CD14-positive monocyte (primary cell): Measurements from ENCODE around the gene MBP. TPM values are rescaled to one million over a fixed set of nuclear protein-coding genes. Genes with fewer than 3 reads are reported as not detected.
A peak's percentile ranks its signal among the peaks of the same experiment; 100 is the strongest.
"Not testable (repeated sequence)": the region's sequence is repeated elsewhere in the genome, so short reads cannot be mapped to it uniquely, and the experiment has no call there.

Experiments
- DNase-seq, 3 donors: peaks; one replicate each; pipeline ENCODE4 v3.0.0-alpha.2; 2011 to 2022
- H2AFZ ChIP-seq: 2 replicates; pipeline ENCODE4 v1.6.0; 2012; ENCODE audit warnings: mild to moderate bottlenecking, low read depth, low read length, inconsistent platforms; ENCODE audit not compliant: insufficient read depth, poor library complexity, severe bottlenecking
- H3K27ac ChIP-seq, 2 donors: 1 replicate in 1 of 2; 2 replicates in 1 of 2; pipeline ENCODE4 v1.5.1; 2012 to 2013; ENCODE audit warnings: low read length in 2 of 2, control low read depth in 1 of 2, inconsistent platforms in 1 of 2, low read depth in 1 of 2, mild to moderate bottlenecking in 1 of 2
- H3K27me3 ChIP-seq, 2 donors: one replicate each; pipeline versions ENCODE4 v1.6.0 to v1.6.1; 2011 to 2013; ENCODE audit warnings: low read length in 2 of 2; ENCODE audit not compliant: control insufficient read depth in 2 of 2, insufficient read depth in 2 of 2
- H3K36me3 ChIP-seq, 2 donors: replicated peaks in 1 of 2; 1 replicate in 1 of 2; 2 replicates in 1 of 2; pipeline versions ENCODE4 v1.5.1 to v1.6.1; 2012 to 2013; ENCODE audit warnings: low read length in 2 of 2, control low read depth in 1 of 2, inconsistent platforms in 1 of 2, mild to moderate bottlenecking in 1 of 2; ENCODE audit not compliant: insufficient read depth in 2 of 2, control insufficient read depth in 1 of 2
- H3K4me1 ChIP-seq, 2 donors: 1 replicate in 1 of 2; 2 replicates in 1 of 2; pipeline versions ENCODE4 v1.5.1 to v1.6.1; 2012 to 2013; ENCODE audit warnings: low read length in 2 of 2, control low read depth in 1 of 2, inconsistent platforms in 1 of 2, mild to moderate bottlenecking in 1 of 2, moderate library complexity in 1 of 2; ENCODE audit not compliant: insufficient read depth in 2 of 2, control insufficient read depth in 1 of 2
- H3K4me2 ChIP-seq: replicated peaks from 2 replicates; pipeline ENCODE3; 2012; ENCODE audit warnings: low read length, moderate library complexity, mild to moderate bottlenecking; ENCODE audit not compliant: poor library complexity, severe bottlenecking; ENCODE audit errors: extremely low read depth
- H3K4me3 ChIP-seq, 3 experiments: fragments of 200-600 bp in 1 of 3; sonication (generic) in 1 of 3; replicated peaks in 1 of 3; 1 replicate in 2 of 3; 2 replicates in 1 of 3; pipeline ENCODE4 v1.5.1; 2011 to 2013; ENCODE audit warnings: low read length in 3 of 3, mild to moderate bottlenecking in 3 of 3, control low read depth in 2 of 3, low read depth in 2 of 3, inconsistent platforms in 1 of 3, moderate library complexity in 1 of 3
- H3K79me2 ChIP-seq: 2 replicates; pipeline ENCODE4 v1.6.0; 2012; ENCODE audit warnings: mild to moderate bottlenecking, control low read depth, inconsistent platforms, low read length, moderate library complexity; ENCODE audit not compliant: insufficient read depth
- H3K9ac ChIP-seq: 2 replicates; pipeline ENCODE4 v1.6.0; 2017; ENCODE audit warnings: low read length, mild to moderate bottlenecking; ENCODE audit not compliant: insufficient read depth, poor library complexity, severe bottlenecking
- H3K9me3 ChIP-seq, 2 donors: replicated peaks in 1 of 2; 1 replicate in 1 of 2; 2 replicates in 1 of 2; pipeline versions ENCODE4 v1.5.1 to v1.6.1; 2012 to 2013; ENCODE audit warnings: low read length in 2 of 2, control low read depth in 1 of 2; ENCODE audit not compliant: control insufficient read depth in 1 of 2, insufficient read depth in 1 of 2
- H4K20me1 ChIP-seq: 2 replicates; pipeline ENCODE4 v1.6.0; 2012; ENCODE audit warnings: mild to moderate bottlenecking, low read length, control low read depth, moderate library complexity; ENCODE audit not compliant: insufficient read depth
- H3K27ac Mint-ChIP-seq, 7 donors: one replicate each; pipeline ENCODE4 v1.8.0; 2020; ENCODE audit warnings: mild to moderate bottlenecking in 7 of 7, mixed read lengths in 7 of 7, moderate library complexity in 6 of 7, inconsistent platforms in 2 of 7
- H3K27me3 Mint-ChIP-seq, 3 donors: one replicate each; pipeline ENCODE4 v1.8.0; 2021 to 2022; ENCODE audit warnings: low read depth in 3 of 3, mild to moderate bottlenecking in 3 of 3, mixed read lengths in 3 of 3, moderate library complexity in 3 of 3, inconsistent platforms in 1 of 3
- H3K36me3 Mint-ChIP-seq, 2 donors: one replicate each; pipeline ENCODE4 v1.8.0; 2020; ENCODE audit warnings: mixed read lengths in 2 of 2, inconsistent platforms in 1 of 2, mild to moderate bottlenecking in 1 of 2
- H3K4me1 Mint-ChIP-seq: one replicate; pipeline ENCODE4 v1.8.0; 2020; ENCODE audit warnings: mild to moderate bottlenecking, mixed read lengths
- H3K4me3 Mint-ChIP-seq, 2 donors: one replicate each; pipeline ENCODE4 v1.8.0; 2020; ENCODE audit warnings: mild to moderate bottlenecking in 2 of 2, mixed read lengths in 2 of 2, moderate library complexity in 1 of 2
- H3K9me3 Mint-ChIP-seq, 7 donors: one replicate each; pipeline ENCODE4 v1.8.0; 2020 to 2022; ENCODE audit warnings: mixed read lengths in 7 of 7, mild to moderate bottlenecking in 6 of 7, moderate library complexity in 6 of 7, inconsistent platforms in 2 of 7
- CTCF ChIP-seq: fragments of 200-600 bp; IDR thresholded peaks from one replicate; pipeline ENCODE4 v1.8.0; 2022; ENCODE audit warnings: antibody characterized with exemption, mild to moderate bottlenecking
- WGBS: methylation state at CpG from one replicate; pipeline ENCODE4 v1.1.5; 2013; ENCODE audit warnings: missing lambda C conversion rate; ENCODE audit not compliant: insufficient coverage; 5-methylcytosine and 5-hydroxymethylcytosine counted together
- intact Hi-C, 2 donors: fragments of 100-400 bp; cut with micrococcal nuclease; formaldehyde crosslinking; loops; one replicate each; pipeline versions ENCODE4 v1.15.0 to v1.15.1; 2023
- polyA plus RNA-seq, 3 donors: library from polyadenylated mRNA; depleted of rRNA in 1 of 3; unstranded in 2 of 3; stranded (reverse) in 1 of 3; fragments of 300-500 nt in 2 of 3; fragments of >200 nt in 1 of 3; fragmentation: Illumina TruSeq in 2 of 3; gene quantifications; 1 replicate in 2 of 3; 2 replicates in 1 of 3; pipeline ENCODE4 v1.2.3, GENCODE V29; 2012 to 2021

MBP gene
- polyA plus RNA-seq, 3 donors = 47.7 to 81.0 (median 50.4) TPM

GRCh38 chr18:76965555-76966151 is 166.9 kb downstream of the MBP start:
- H3K27ac Mint-ChIP-seq, H3K27ac ChIP-seq, intact Hi-C loops, H3K4me3 Mint-ChIP-seq, H3K9ac ChIP-seq, H3K4me1 ChIP-seq, H3K4me3 ChIP-seq, H3K27me3 Mint-ChIP-seq, H3K9me3 Mint-ChIP-seq, H3K79me2 ChIP-seq, H3K9me3 ChIP-seq, DNase-seq, H4K20me1 ChIP-seq, H3K4me1 Mint-ChIP-seq, H2AFZ ChIP-seq, H3K4me2 ChIP-seq, H3K27me3 ChIP-seq: not testable (repeated sequence)
- 98% methylated on average over 8 of the region's 11 CpGs for WGBS
- H3K36me3 Mint-ChIP-seq = peaks cover 41% of the 10 kb centered on the region in 2 donors
- H3K36me3 ChIP-seq = peaks cover 10 to 50% of the 10 kb centered on the region in 2 donors

- WGBS = no CpG with 5 or more reads among the region's 2 CpGs
- no peak overlapping the region for H3K4me3 ChIP-seq
- no peak overlapping the region for H3K27ac ChIP-seq
- H3K79me2 ChIP-seq = no peaks in the 10 kb centered on the region
- Mint-ChIP-seq H3K27ac (peak overlapping the region in 1 of 7 donors; percentile 2), H3K27me3 (no peaks in the 10 kb centered on the region), H3K4me3 (no peak overlapping the region), H3K4me1 (peaks cover 9% of the 10 kb centered on the region), H3K9me3 (peaks cover 0 to 1% (median 0%) of the 10 kb centered on the region in 7 donors), H3K36me3 (peaks cover 53 to 55% of the 10 kb centered on the region in 2 donors)
- H3K4me2 ChIP-seq = no peak overlapping the region
- no peak for TF ChIP-seq CTCF
- H3K9ac ChIP-seq = no peak overlapping the region
- intact Hi-C loops = no loop called here
- H2AFZ ChIP-seq = no peak overlapping the region
- H3K9me3 ChIP-seq = no peaks in the 10 kb centered on the region
- no peak for DNase-seq
- H3K4me1 ChIP-seq = no peaks in the 10 kb centered on the region
- H4K20me1 ChIP-seq = no peaks in the 10 kb centered on the region
- peaks cover 24 to 61% of the 10 kb centered on the region in 2 donors for H3K36me3 ChIP-seq
- H3K27me3 ChIP-seq = no peaks in the 10 kb centered on the region
Observed at GRCh38 chr18:76963936-76964335, 168.6 kb downstream of the MBP start.
